ENCODE data around the gene MEGF9. TPM values are rescaled to one million over a fixed set of nuclear protein-coding genes. Genes with fewer than 3 reads are reported as not detected.

Gene MEGF9
- total and polyA plus RNA-seq, 4 donors, result 15.5 to 27.4 (median 19.3) TPM

DNA sequence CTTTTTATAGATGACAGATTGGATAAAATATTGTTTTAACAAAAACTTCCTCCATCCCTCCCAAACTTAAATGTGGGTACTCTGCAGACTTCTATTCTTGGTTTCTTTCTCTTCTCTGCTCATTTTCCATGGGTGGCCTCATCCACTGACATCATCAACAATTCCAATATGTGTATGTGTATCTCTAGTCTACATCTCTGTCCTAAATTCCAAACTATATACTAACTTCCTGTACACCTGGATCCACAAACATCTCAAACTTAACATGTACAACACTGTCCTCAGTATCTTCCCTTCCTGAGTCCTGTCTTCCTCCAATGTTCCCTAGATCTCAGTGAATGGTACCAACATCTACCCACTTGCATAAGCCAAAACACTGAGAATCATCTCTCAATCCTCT is 105.8 kb downstream of the MEGF9 start:
- Histone ChIP-seq H3K4me3 (ENCODE audit: low read depth in 1 of 3, low read length in 3 of 3) (no peak overlapping the region), H3K27ac (ENCODE audit: low read depth in 1 of 2, low read length in 2 of 2) (no peak overlapping the region), H3K9ac (ENCODE audit: low read depth in 1 of 2, low read length in 2 of 2) (no peak overlapping the region), H3K4me1 (ENCODE audit: control insufficient read depth in 4 of 4, insufficient read depth in 4 of 4, low read length in 3 of 4) (no peaks in the 10 kb centered on the region), H3K27me3 (ENCODE audit: control insufficient read depth in 4 of 4, insufficient read depth in 4 of 4, low read length in 3 of 4) (no peaks in the 10 kb centered on the region), H3K9me3 (ENCODE audit: control insufficient read depth in 4 of 4, low read length in 3 of 4) (no peaks in the 10 kb centered on the region), H3K36me3 (ENCODE audit: control insufficient read depth in 4 of 4, insufficient read depth in 3 of 4, low read depth in 1 of 4, low read length in 3 of 4) (peaks cover 4 to 36% (median 22%) of the 10 kb centered on the region in 4 donors)
- TF ChIP-seq, protein P1, sequence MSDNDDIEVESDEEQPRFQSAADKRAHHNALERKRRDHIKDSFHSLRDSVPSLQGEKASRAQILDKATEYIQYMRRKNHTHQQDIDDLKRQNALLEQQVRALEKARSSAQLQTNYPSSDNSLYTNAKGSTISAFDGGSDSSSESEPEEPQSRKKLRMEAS (IDR thresholded peaks at IDR 0.05), result no peak
- TF ChIP-seq, protein P2, sequence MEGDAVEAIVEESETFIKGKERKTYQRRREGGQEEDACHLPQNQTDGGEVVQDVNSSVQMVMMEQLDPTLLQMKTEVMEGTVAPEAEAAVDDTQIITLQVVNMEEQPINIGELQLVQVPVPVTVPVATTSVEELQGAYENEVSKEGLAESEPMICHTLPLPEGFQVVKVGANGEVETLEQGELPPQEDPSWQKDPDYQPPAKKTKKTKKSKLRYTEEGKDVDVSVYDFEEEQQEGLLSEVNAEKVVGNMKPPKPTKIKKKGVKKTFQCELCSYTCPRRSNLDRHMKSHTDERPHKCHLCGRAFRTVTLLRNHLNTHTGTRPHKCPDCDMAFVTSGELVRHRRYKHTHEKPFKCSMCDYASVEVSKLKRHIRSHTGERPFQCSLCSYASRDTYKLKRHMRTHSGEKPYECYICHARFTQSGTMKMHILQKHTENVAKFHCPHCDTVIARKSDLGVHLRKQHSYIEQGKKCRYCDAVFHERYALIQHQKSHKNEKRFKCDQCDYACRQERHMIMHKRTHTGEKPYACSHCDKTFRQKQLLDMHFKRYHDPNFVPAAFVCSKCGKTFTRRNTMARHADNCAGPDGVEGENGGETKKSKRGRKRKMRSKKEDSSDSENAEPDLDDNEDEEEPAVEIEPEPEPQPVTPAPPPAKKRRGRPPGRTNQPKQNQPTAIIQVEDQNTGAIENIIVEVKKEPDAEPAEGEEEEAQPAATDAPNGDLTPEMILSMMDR (IDR thresholded peaks at IDR 0.05; ENCODE audit: low read depth, low read length, missing input control), result no peak
- TF ChIP-seq SP1 (IDR thresholded peaks at IDR 0.05) (no peak), EGR1 (IDR thresholded peaks at IDR 0.05; ENCODE audit: low read depth in 2 of 2) (no peak), FOXA2 (IDR thresholded peaks at IDR 0.05) (no peak), RAD21 (IDR thresholded peaks at IDR 0.05) (no peak)
- TF ChIP-seq, protein P3, sequence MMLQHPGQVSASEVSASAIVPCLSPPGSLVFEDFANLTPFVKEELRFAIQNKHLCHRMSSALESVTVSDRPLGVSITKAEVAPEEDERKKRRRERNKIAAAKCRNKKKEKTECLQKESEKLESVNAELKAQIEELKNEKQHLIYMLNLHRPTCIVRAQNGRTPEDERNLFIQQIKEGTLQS (IDR thresholded peaks at IDR 0.05), result no peak
- DNase-seq (ENCODE audit: low spot score), result no peak

DNA sequence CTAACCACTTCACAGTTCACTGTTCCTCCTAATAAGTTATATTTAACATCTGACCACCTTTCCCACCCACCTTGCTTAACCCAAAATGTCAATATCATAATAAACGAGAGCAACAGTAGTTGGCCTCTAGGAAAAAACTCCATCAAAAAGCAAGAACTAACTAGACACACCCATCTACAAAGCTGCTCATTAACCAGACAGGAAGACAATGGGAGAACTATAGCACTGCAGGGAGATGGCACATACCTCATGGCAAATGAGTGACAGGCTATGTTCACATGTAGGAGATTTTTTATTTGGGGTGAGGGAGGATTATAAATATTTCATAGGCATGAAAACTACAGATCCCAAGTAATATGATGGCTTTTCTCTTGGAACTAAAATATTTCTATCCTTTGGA is 110.7 kb downstream of the MEGF9 start:
- no peaks in the 10 kb centered on the region for H3K27me3 ChIP-seq (ENCODE audit: control insufficient read depth in 4 of 4, insufficient read depth in 4 of 4, low read length in 3 of 4)
- 78% methylated on average over 1 of the region's 1 CpG for WGBS
- peaks cover 4 to 31% (median 21%) of the 10 kb centered on the region in 4 donors for H3K36me3 ChIP-seq (ENCODE audit: control insufficient read depth in 4 of 4, insufficient read depth in 3 of 4, low read depth in 1 of 4, low read length in 3 of 4)
- H3K9me3 ChIP-seq (ENCODE audit: control insufficient read depth in 4 of 4, low read length in 3 of 4), result no peaks in the 10 kb centered on the region
- no peak overlapping the region for H3K4me3 ChIP-seq (ENCODE audit: low read depth in 1 of 3, low read length in 3 of 3)
- H3K9ac ChIP-seq (ENCODE audit: low read depth in 1 of 2, low read length in 2 of 2), result no peak overlapping the region
- H3K27ac ChIP-seq (ENCODE audit: low read depth in 1 of 2, low read length in 2 of 2), result no peak overlapping the region
- no peaks in the 10 kb centered on the region for H3K4me1 ChIP-seq (ENCODE audit: control insufficient read depth in 4 of 4, insufficient read depth in 4 of 4, low read length in 3 of 4)
- TF ChIP-seq FOXA1 (IDR thresholded peaks at IDR 0.05), result no peak
- TF ChIP-seq, protein P4, sequence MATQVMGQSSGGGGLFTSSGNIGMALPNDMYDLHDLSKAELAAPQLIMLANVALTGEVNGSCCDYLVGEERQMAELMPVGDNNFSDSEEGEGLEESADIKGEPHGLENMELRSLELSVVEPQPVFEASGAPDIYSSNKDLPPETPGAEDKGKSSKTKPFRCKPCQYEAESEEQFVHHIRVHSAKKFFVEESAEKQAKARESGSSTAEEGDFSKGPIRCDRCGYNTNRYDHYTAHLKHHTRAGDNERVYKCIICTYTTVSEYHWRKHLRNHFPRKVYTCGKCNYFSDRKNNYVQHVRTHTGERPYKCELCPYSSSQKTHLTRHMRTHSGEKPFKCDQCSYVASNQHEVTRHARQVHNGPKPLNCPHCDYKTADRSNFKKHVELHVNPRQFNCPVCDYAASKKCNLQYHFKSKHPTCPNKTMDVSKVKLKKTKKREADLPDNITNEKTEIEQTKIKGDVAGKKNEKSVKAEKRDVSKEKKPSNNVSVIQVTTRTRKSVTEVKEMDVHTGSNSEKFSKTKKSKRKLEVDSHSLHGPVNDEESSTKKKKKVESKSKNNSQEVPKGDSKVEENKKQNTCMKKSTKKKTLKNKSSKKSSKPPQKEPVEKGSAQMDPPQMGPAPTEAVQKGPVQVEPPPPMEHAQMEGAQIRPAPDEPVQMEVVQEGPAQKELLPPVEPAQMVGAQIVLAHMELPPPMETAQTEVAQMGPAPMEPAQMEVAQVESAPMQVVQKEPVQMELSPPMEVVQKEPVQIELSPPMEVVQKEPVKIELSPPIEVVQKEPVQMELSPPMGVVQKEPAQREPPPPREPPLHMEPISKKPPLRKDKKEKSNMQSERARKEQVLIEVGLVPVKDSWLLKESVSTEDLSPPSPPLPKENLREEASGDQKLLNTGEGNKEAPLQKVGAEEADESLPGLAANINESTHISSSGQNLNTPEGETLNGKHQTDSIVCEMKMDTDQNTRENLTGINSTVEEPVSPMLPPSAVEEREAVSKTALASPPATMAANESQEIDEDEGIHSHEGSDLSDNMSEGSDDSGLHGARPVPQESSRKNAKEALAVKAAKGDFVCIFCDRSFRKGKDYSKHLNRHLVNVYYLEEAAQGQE (IDR thresholded peaks at IDR 0.05), result no peak
- no peak for TF ChIP-seq SP1 (IDR thresholded peaks at IDR 0.05)
- no peak for TF ChIP-seq YY1 (IDR thresholded peaks at IDR 0.05)
- TF ChIP-seq, protein P5, sequence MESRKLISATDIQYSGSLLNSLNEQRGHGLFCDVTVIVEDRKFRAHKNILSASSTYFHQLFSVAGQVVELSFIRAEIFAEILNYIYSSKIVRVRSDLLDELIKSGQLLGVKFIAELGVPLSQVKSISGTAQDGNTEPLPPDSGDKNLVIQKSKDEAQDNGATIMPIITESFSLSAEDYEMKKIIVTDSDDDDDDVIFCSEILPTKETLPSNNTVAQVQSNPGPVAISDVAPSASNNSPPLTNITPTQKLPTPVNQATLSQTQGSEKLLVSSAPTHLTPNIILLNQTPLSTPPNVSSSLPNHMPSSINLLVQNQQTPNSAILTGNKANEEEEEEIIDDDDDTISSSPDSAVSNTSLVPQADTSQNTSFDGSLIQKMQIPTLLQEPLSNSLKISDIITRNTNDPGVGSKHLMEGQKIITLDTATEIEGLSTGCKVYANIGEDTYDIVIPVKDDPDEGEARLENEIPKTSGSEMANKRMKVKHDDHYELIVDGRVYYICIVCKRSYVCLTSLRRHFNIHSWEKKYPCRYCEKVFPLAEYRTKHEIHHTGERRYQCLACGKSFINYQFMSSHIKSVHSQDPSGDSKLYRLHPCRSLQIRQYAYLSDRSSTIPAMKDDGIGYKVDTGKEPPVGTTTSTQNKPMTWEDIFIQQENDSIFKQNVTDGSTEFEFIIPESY (IDR thresholded peaks at IDR 0.05), result no peak
- TF ChIP-seq, protein P3 (IDR thresholded peaks at IDR 0.05), result no peak
- TF ChIP-seq, protein P2 (IDR thresholded peaks at IDR 0.05; ENCODE audit: low read depth, low read length, missing input control), result no peak
- TF ChIP-seq JUND (IDR thresholded peaks at IDR 0.05), result no peak
- TF ChIP-seq RAD21 (IDR thresholded peaks at IDR 0.05), result no peak
- DNase-seq (ENCODE audit: low spot score), result no peak
